Measurements from ENCODE around the gene CHRNA9.
"Not testable (repeated sequence)": the region's sequence is repeated elsewhere in the genome, so short reads cannot be mapped to it uniquely, and the experiment has no call there.

The CHRNA9 gene

GRCh38 chr4:40392241-40392640, 57.1 kb downstream of the CHRNA9 start:
- not testable (repeated sequence) for DNase-seq

DNA sequence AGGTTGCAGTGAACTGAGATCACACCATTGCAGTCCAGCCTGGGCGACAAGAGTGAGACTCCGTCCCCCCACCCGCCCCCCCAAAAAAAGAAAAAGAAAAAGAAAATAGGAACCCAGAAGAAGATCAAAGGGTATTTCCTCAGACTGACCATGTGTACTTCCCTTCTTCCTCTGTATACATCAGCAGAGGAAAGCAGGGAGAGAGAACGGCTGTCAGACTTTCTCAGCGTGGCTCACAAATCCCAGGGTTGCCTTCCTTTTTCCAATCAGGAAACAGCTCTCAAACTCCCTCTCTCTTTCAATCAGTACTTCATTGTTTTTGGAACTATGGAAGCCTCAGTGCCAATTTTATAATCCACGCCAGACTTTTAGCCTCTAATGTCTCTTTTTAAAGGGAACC, 59.1 kb downstream of the CHRNA9 start:
- DNase-seq, result no peak

DNA sequence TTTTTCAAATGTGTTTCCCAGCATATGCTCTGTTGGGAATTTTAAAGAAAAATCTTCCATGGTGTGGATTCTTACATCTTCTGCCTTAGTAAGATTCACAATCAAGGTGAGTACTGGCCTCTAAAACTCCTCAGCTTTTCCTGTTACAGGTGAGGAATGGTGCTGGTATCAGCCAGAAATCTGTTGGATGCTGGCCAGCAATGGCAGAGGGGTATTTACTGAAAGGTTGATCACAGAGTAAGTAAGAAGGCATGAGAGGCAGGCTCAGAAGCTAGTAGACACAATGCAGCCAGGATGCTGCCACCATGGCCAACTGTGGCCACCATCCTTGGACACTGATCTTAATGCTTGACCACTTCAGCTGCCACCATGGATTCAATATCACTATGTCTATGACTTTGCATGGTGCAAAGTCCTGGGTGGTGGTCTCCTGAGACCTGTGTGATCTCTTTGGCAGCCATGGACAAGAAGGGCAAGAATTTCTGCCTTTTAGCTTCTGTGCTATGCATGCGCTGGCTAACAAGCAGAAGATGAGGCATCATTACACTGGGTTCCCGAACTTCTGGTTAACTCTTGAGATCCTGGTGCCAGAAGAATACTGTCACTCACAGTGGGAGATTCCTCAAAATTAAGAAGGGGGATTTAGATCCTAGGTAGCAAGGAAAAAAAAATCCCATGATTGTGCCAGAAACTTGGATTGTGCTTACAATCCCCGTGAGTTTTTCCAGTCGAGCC, 60.2 kb downstream of the CHRNA9 start:
- no peak for DNase-seq

GRCh38 chr4:40395908-40396793, 61.0 kb downstream of the CHRNA9 start:
- no peak for DNase-seq

- no peak for DNase-seq
Measured at GRCh38 chr4:40399578-40399977, 64.4 kb downstream of the CHRNA9 start.

GRCh38 chr4:40401096-40401495, 66.0 kb downstream of the CHRNA9 start:
- no peak for DNase-seq

- DNase-seq, result no peak
Measured at GRCh38 chr4:40401631-40402030, 66.5 kb downstream of the CHRNA9 start.

DNA sequence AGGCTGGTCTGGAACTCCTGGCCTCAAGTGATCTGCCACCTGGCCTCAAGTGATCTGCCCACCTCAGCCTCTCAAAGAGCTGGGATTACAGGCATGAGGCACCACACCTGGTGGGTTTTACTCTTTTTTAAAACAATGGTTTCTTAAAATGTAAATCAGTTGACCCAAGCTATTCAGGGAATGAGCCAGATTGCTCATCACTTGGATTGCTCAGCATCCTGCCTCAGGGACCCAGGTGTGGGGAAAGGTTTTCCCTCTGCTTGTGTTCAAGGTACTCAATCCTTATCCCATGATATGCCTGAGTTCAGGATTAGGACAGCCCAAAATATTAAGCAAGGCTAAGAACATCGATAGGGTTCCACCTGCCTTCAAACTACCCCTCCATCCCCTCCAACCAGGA, 67.4 kb downstream of the CHRNA9 start:
- DNase-seq, result no peak

DNA sequence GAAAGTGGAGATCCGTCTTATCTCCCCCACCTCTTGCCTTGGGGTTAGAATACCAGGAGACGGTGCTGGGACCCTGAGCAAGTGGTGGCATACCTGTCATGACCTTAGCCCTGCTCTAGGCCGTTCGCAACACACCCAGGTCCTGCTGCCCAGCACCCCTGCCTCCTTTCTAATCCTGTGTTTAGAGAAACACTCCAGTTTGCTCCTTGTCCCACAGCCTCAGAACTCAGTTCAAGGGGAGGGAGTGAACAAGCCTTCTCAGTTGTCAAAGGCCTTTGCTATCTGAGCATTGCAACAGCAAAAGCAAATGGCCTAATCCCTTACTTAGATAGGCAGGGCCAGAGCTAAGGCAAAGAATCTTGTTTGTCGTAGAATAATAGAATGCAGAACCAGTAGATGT, 67.9 kb downstream of the CHRNA9 start:
- no peak for DNase-seq

Measured in stimulated activated CD4-positive, alpha-beta T cell treated with anti-CD3 and anti-CD28 coated beads, Interleukin-2, amount 100 ng/mL, for 24 hours (primary cell).